PC-9 (cell line): ENCODE measurements around the gene ADAM19.

Experiments
- CTCF ChIP-seq: fragments of 200-600 bp; sonication (generic); conservative IDR thresholded peaks from 2 replicates; pipeline ENCODE4 v1.6.1; 2017; ENCODE audit warnings: mixed run types, antibody characterized with exemption, mild to moderate bottlenecking, moderate library complexity
- EZH2 ChIP-seq: fragments of 200-600 bp; sonication (generic); IDR thresholded peaks from 2 replicates; pipeline ENCODE4 v1.8.0; 2017; ENCODE audit warnings: antibody characterized with exemption, low read depth

- TF ChIP-seq EZH2 (no peak), CTCF (no peak)
These were observed 36.2 kb upstream of the ADAM19 start for GRCh38 chr5:157611571-157612476.
